Activated T-helper 1 cell treated with anti-CD3 and anti-CD28 coated beads, Interleukin-12 subunit alpha, Interleukin-12 subunit beta, Interleukin-2, Interleukin-4 antibody, amounts not matched to agents 30 ng/mL and 10 ng/mL and 1 ng/mL, durations not matched to agents 14 hours and 24 hours and 36 hours (primary cell): ENCODE data around the gene ULBP3. TPM values are rescaled to one million over a fixed set of nuclear protein-coding genes. Genes with fewer than 3 reads are reported as not detected.

Experiments
- DNase-seq: peaks from one replicate; pipeline ENCODE4 v3.0.0; 2021; ENCODE audit warnings: low spot score
- H3K27ac Mint-ChIP-seq: one replicate; pipeline ENCODE4 v1.8.0; 2021; ENCODE audit warnings: mild to moderate bottlenecking, mixed read lengths
- H3K27me3 Mint-ChIP-seq: one replicate; pipeline ENCODE4 v1.8.0; 2022; ENCODE audit warnings: mild to moderate bottlenecking, moderate library complexity, mixed read lengths; ENCODE audit not compliant: insufficient read depth
- H3K36me3 Mint-ChIP-seq: one replicate; pipeline ENCODE4 v1.8.0; 2021; ENCODE audit warnings: low read depth, mixed read lengths
- H3K4me1 Mint-ChIP-seq: one replicate; pipeline ENCODE4 v1.8.0; 2021; ENCODE audit warnings: low read depth, mixed read lengths
- H3K4me3 Mint-ChIP-seq: one replicate; pipeline ENCODE4 v1.8.0; 2021; ENCODE audit warnings: mild to moderate bottlenecking, moderate library complexity, mixed read lengths
- H3K9me3 Mint-ChIP-seq: one replicate; pipeline ENCODE4 v1.8.0; 2021; ENCODE audit warnings: mixed read lengths
- intact Hi-C: fragments of 100-400 bp; cut with micrococcal nuclease; formaldehyde crosslinking; loops from one replicate; pipeline ENCODE4 v1.15.1; 2024
- total RNA-seq: library from RNA; stranded (reverse); gene quantifications from 2 replicates; pipeline ENCODE4 v1.2.3, GENCODE V29; 2022

The ULBP3 gene
- total RNA-seq: 0.56 TPM in 1 of 2 replicates, not detected in the other

- Mint-ChIP-seq H3K9me3 (no peaks in the 10 kb centered on the region), H3K27ac (no peak within 1 kb of the TSS)
Observed at GRCh38 chr6:150068720-150069648, at the start of gene ULBP3. TSS of gene ULBP3 (minus strand) at chr6:150069121. CDS start at chr6:150069066, 55 bp downstream.

GRCh38 chr6:150118627-150119026 is 49.7 kb upstream of the ULBP3 start:
- no peaks in the 10 kb centered on the region for H3K9me3 Mint-ChIP-seq
- no peak overlapping the region for H3K4me3 Mint-ChIP-seq
- intact Hi-C loops: no loop called here
- no peak overlapping the region for H3K27ac Mint-ChIP-seq
- H3K36me3 Mint-ChIP-seq: no peaks in the 10 kb centered on the region
- no peak for DNase-seq
- H3K27me3 Mint-ChIP-seq: peaks cover 17% of the 10 kb centered on the region
- H3K4me1 Mint-ChIP-seq: peaks cover 15% of the 10 kb centered on the region

More at GRCh38 chr6:150068720-150069648, at the start of gene ULBP3:
- intact Hi-C loops: loop anchor here (2.0 to 5.0 kb wide), 2 partner anchors 62 to 134 kb away; no protein-coding TSS in a partner anchor
- Mint-ChIP-seq H3K36me3 (no peaks in the 10 kb centered on the region), H3K4me1 (peaks cover 16% of the 10 kb centered on the region), H3K4me3 (peak within 1 kb of the TSS; percentile 83), H3K27me3 (peaks cover 22% of the 10 kb centered on the region)
- peak; percentile 55 for DNase-seq

- Mint-ChIP-seq H3K27me3 (peaks cover 16% of the 10 kb centered on the region), H3K4me3 (no peak overlapping the region), H3K4me1 (peaks cover 13% of the 10 kb centered on the region), H3K9me3 (no peaks in the 10 kb centered on the region), H3K36me3 (no peaks in the 10 kb centered on the region), H3K27ac (no peak overlapping the region)
- DNase-seq: no peak
- intact Hi-C loops: no loop called here
Observed at GRCh38 chr6:150118203-150118602, 49.3 kb upstream of the ULBP3 start.

- Mint-ChIP-seq H3K27ac (no peak overlapping the region), H3K4me1 (peaks cover 13% of the 10 kb centered on the region), H3K9me3 (no peaks in the 10 kb centered on the region), H3K27me3 (peaks cover 13% of the 10 kb centered on the region), H3K4me3 (no peak overlapping the region), H3K36me3 (no peaks in the 10 kb centered on the region)
- no peak for DNase-seq
- intact Hi-C loops: no loop called here
Observed at GRCh38 chr6:150116200-150116800, 47.4 kb upstream of the ULBP3 start.

- Mint-ChIP-seq H3K36me3 (no peaks in the 10 kb centered on the region), H3K4me3 (no peak overlapping the region), H3K27me3 (peaks cover 13% of the 10 kb centered on the region), H3K27ac (no peak overlapping the region), H3K4me1 (peaks cover 13% of the 10 kb centered on the region), H3K9me3 (no peaks in the 10 kb centered on the region)
- DNase-seq: no peak
- intact Hi-C loops: no loop called here
Observed at GRCh38 chr6:150115769-150116168, 46.8 kb upstream of the ULBP3 start.

- H3K36me3 Mint-ChIP-seq: no peaks in the 10 kb centered on the region
- no peaks in the 10 kb centered on the region for H3K9me3 Mint-ChIP-seq
- no peak for DNase-seq
- peaks cover 3% of the 10 kb centered on the region for H3K27me3 Mint-ChIP-seq
- H3K4me3 Mint-ChIP-seq: no peak overlapping the region
- intact Hi-C loops: no loop called here
- H3K4me1 Mint-ChIP-seq: no peaks in the 10 kb centered on the region
- H3K27ac Mint-ChIP-seq: no peak overlapping the region
Observed at GRCh38 chr6:150112233-150112632, 43.3 kb upstream of the ULBP3 start.

GRCh38 chr6:150102750-150103270 is 33.9 kb upstream of the ULBP3 start:
- intact Hi-C loops: loop anchor here (10.0 kb wide), 1 partner anchor 432 kb away; no protein-coding TSS in a partner anchor
- no peaks in the 10 kb centered on the region for H3K9me3 Mint-ChIP-seq
- H3K36me3 Mint-ChIP-seq: no peaks in the 10 kb centered on the region
- no peaks in the 10 kb centered on the region for H3K4me1 Mint-ChIP-seq
- no peak overlapping the region for H3K27ac Mint-ChIP-seq
- DNase-seq: no peak
- no peak overlapping the region for H3K4me3 Mint-ChIP-seq
- no peaks in the 10 kb centered on the region for H3K27me3 Mint-ChIP-seq

- intact Hi-C loops: loop anchor here (10.0 kb wide), 1 partner anchor 434 kb away; no protein-coding TSS in a partner anchor
- H3K36me3 Mint-ChIP-seq: no peaks in the 10 kb centered on the region
- DNase-seq: no peak
- no peaks in the 10 kb centered on the region for H3K27me3 Mint-ChIP-seq
- no peak overlapping the region for H3K27ac Mint-ChIP-seq
- no peak overlapping the region for H3K4me3 Mint-ChIP-seq
- H3K4me1 Mint-ChIP-seq: no peaks in the 10 kb centered on the region
- H3K9me3 Mint-ChIP-seq: no peaks in the 10 kb centered on the region
Observed at GRCh38 chr6:150100745-150101144, 31.8 kb upstream of the ULBP3 start.

- Mint-ChIP-seq H3K9me3 (no peaks in the 10 kb centered on the region), H3K4me1 (no peaks in the 10 kb centered on the region), H3K27ac (no peak overlapping the region), H3K36me3 (no peaks in the 10 kb centered on the region), H3K4me3 (no peak overlapping the region), H3K27me3 (no peaks in the 10 kb centered on the region)
- DNase-seq: no peak
- intact Hi-C loops: loop anchor here (10.0 kb wide), 1 partner anchor 435 kb away; no protein-coding TSS in a partner anchor
Observed at GRCh38 chr6:150099953-150100352, 31.0 kb upstream of the ULBP3 start.

GRCh38 chr6:150099546-150099945 is 30.6 kb upstream of the ULBP3 start:
- no peaks in the 10 kb centered on the region for H3K27me3 Mint-ChIP-seq
- H3K9me3 Mint-ChIP-seq: no peaks in the 10 kb centered on the region
- H3K27ac Mint-ChIP-seq: no peak overlapping the region
- intact Hi-C loops: no loop called here
- no peak for DNase-seq
- H3K36me3 Mint-ChIP-seq: no peaks in the 10 kb centered on the region
- H3K4me1 Mint-ChIP-seq: no peaks in the 10 kb centered on the region
- no peak overlapping the region for H3K4me3 Mint-ChIP-seq

- Mint-ChIP-seq H3K27me3 (peaks cover 3% of the 10 kb centered on the region), H3K27ac (no peak overlapping the region), H3K4me3 (no peak overlapping the region), H3K36me3 (no peaks in the 10 kb centered on the region), H3K9me3 (no peaks in the 10 kb centered on the region), H3K4me1 (no peaks in the 10 kb centered on the region)
- DNase-seq: no peak
- intact Hi-C loops: no loop called here
Observed at GRCh38 chr6:150098155-150098554, 29.2 kb upstream of the ULBP3 start.

- Mint-ChIP-seq H3K9me3 (no peaks in the 10 kb centered on the region), H3K27ac (no peak overlapping the region), H3K4me1 (no peaks in the 10 kb centered on the region), H3K4me3 (no peak overlapping the region), H3K27me3 (peaks cover 7% of the 10 kb centered on the region), H3K36me3 (no peaks in the 10 kb centered on the region)
- DNase-seq: no peak
- intact Hi-C loops: no loop called here
Observed at GRCh38 chr6:150093397-150093796, 24.5 kb upstream of the ULBP3 start.

- no peak overlapping the region for H3K27ac Mint-ChIP-seq
- no peak for DNase-seq
- H3K27me3 Mint-ChIP-seq: peaks cover 12% of the 10 kb centered on the region
- no peaks in the 10 kb centered on the region for H3K36me3 Mint-ChIP-seq
- no peaks in the 10 kb centered on the region for H3K4me1 Mint-ChIP-seq
- no peak overlapping the region for H3K4me3 Mint-ChIP-seq
- H3K9me3 Mint-ChIP-seq: no peaks in the 10 kb centered on the region
- intact Hi-C loops: no loop called here
Observed at GRCh38 chr6:150091476-150091875, 22.6 kb upstream of the ULBP3 start.
